ENCODE results near the gene SOX6. TPM values are rescaled to one million over a fixed set of nuclear protein-coding genes. Genes with fewer than 3 reads are reported as not detected.

The SOX6 gene
- total RNA-seq, 4 donors from 2014 or later = 0.29 to 20.5 (median 8.2) TPM

- TF ChIP-seq CTCF (IDR thresholded peaks at IDR 0.05) = no peak
- no peak for TF ChIP-seq POLR2A (IDR thresholded peaks at IDR 0.05)
- H3K9me3 ChIP-seq = no peaks in the 10 kb centered on the region
- no peaks in the 10 kb centered on the region for H3K27me3 ChIP-seq
- intact Hi-C loops (cut with DNase I; ENCODE audit: low total_unique reads) = no loop called here
- DNase-seq = no peak
- no peaks in the 10 kb centered on the region for H3K36me3 ChIP-seq
- no peak overlapping the region for H3K27ac ChIP-seq
- no peak overlapping the region for H3K4me3 ChIP-seq
- H3K4me1 ChIP-seq = no peaks in the 10 kb centered on the region
These were observed 414.2 kb downstream of the SOX6 start for GRCh38 chr11:15942126-15942525.

- Histone ChIP-seq H3K4me3 (no peak overlapping the region), H3K36me3 (no peaks in the 10 kb centered on the region)
- intact Hi-C loops (cut with DNase I; ENCODE audit: low total_unique reads) = no loop called here
These were observed 415.1 kb downstream of the SOX6 start for GRCh38 chr11:15941206-15941770.

GRCh38 chr11:15940462-15941205 is 415.7 kb downstream of the SOX6 start:
- intact Hi-C loops (cut with DNase I; ENCODE audit: low total_unique reads) = no loop called here
- TF ChIP-seq CTCF (IDR thresholded peaks at IDR 0.05) (no peak), POLR2A (IDR thresholded peaks at IDR 0.05) (no peak)
- no peaks in the 10 kb centered on the region for H3K36me3 ChIP-seq
- no peak overlapping the region for H3K4me3 ChIP-seq
- no peaks in the 10 kb centered on the region for H3K4me1 ChIP-seq
- no peak overlapping the region for H3K27ac ChIP-seq
- H3K27me3 ChIP-seq = no peaks in the 10 kb centered on the region
- no peak for DNase-seq
- H3K9me3 ChIP-seq = no peaks in the 10 kb centered on the region

More at GRCh38 chr11:15941206-15941770, 415.1 kb downstream of the SOX6 start:
- Histone ChIP-seq H3K9me3 (no peaks in the 10 kb centered on the region), H3K27me3 (no peaks in the 10 kb centered on the region), H3K4me1 (no peaks in the 10 kb centered on the region), H3K27ac (no peak overlapping the region)
- TF ChIP-seq CTCF (IDR thresholded peaks at IDR 0.05) = peak; percentile 35 to 49 (median 44)
- TF ChIP-seq POLR2A (IDR thresholded peaks at IDR 0.05) = no peak
- DNase-seq = peak in 1 of 2 donors; percentile 22

GRCh38 chr11:15938983-15939382 is 417.4 kb downstream of the SOX6 start:
- DNase-seq = no peak
- Histone ChIP-seq H3K4me3 (no peak overlapping the region), H3K9me3 (no peaks in the 10 kb centered on the region), H3K27me3 (no peaks in the 10 kb centered on the region), H3K27ac (no peak overlapping the region), H3K36me3 (no peaks in the 10 kb centered on the region), H3K4me1 (no peaks in the 10 kb centered on the region)
- intact Hi-C loops (cut with DNase I; ENCODE audit: low total_unique reads) = no loop called here
- TF ChIP-seq CTCF (IDR thresholded peaks at IDR 0.05) = no peak
- TF ChIP-seq POLR2A (IDR thresholded peaks at IDR 0.05) = no peak

- TF ChIP-seq POLR2A (IDR thresholded peaks at IDR 0.05) (no peak), CTCF (IDR thresholded peaks at IDR 0.05) (no peak)
- Histone ChIP-seq H3K27me3 (no peaks in the 10 kb centered on the region), H3K4me3 (no peak overlapping the region), H3K36me3 (no peaks in the 10 kb centered on the region), H3K4me1 (no peaks in the 10 kb centered on the region), H3K9me3 (no peaks in the 10 kb centered on the region), H3K27ac (no peak overlapping the region)
- intact Hi-C loops (cut with DNase I; ENCODE audit: low total_unique reads) = no loop called here
- DNase-seq = no peak
These were observed 418.2 kb downstream of the SOX6 start for GRCh38 chr11:15938121-15938611.

Data from uterus (tissue), 4 donors.